Measurements from ENCODE around the gene NRCAM. TPM values are rescaled to one million over a fixed set of nuclear protein-coding genes. Genes with fewer than 3 reads are reported as not detected.

NRCAM gene
- total and polyA plus RNA-seq, 10 of the 15 experiments (the other 5 are each of a cell fraction or from before 2014, with no cell fraction given) = 0.30 to 2.0 (median 1.0) TPM

- Histone ChIP-seq H3K9ac (ENCODE audit: control insufficient read depth, insufficient read depth, low read length) (no peak overlapping the region), H3K4me1 (ENCODE audit: control insufficient read depth, insufficient read depth, low read length) (no peaks in the 10 kb centered on the region), H3K27me3 (replicated peaks in 1 of 2; ENCODE audit: control insufficient read depth in 2 of 2, insufficient read depth in 2 of 2, low read length in 1 of 2) (no peaks in the 10 kb centered on the region), H3K36me3 (ENCODE audit: control insufficient read depth in 2 of 2, insufficient read depth in 2 of 2, low read length in 1 of 2) (no peaks in the 10 kb centered on the region), H3K9me3 (replicated peaks; ENCODE audit: control insufficient read depth, insufficient read depth, low read length) (no peaks in the 10 kb centered on the region), H3K4me2 (ENCODE audit: control insufficient read depth, insufficient read depth) (no peak overlapping the region), H3K79me2 (ENCODE audit: control insufficient read depth, insufficient read depth, low read length) (no peaks in the 10 kb centered on the region), H3K27ac (ENCODE audit: control insufficient read depth, insufficient read depth) (no peak overlapping the region), H4K20me1 (ENCODE audit: control insufficient read depth, insufficient read depth) (no peaks in the 10 kb centered on the region), H3K4me3 (no peak overlapping the region), H2AFZ (ENCODE audit: control insufficient read depth, low read depth, low read length) (no peak overlapping the region)
- intact Hi-C loops (cut with micrococcal nuclease; ENCODE audit: unreplicated experiment) = no loop called here
- no peak for TF ChIP-seq IKZF1 (conservative IDR thresholded peaks at IDR 0.05)
- no peak for TF ChIP-seq CBX3 (IDR thresholded peaks at IDR 0.05; ENCODE audit: borderline replicate concordance, low read depth)
- no peak for TF ChIP-seq CBX5 (IDR thresholded peaks at IDR 0.05; ENCODE audit: low read depth)
- TF ChIP-seq NFYB (IDR thresholded peaks at IDR 0.05; ENCODE audit: insufficient read depth, low read depth, low read length) = no peak
- TF ChIP-seq SREBF1 (IDR thresholded peaks at IDR 0.05; ENCODE audit: low read length) = no peak
- TF ChIP-seq RELA (IDR thresholded peaks at IDR 0.05; ENCODE audit: borderline replicate concordance, partially characterized antibody) = no peak
- no peak for TF ChIP-seq YBX1 (IDR thresholded peaks at IDR 0.05)
- TF ChIP-seq POLR2A (IDR thresholded peaks at IDR 0.05; ENCODE audit: low read depth, low read length) = no peak
- TF ChIP-seq ZNF592 (IDR thresholded peaks at IDR 0.05) = no peak
- TF ChIP-seq KDM1A (IDR thresholded peaks at IDR 0.05; ENCODE audit: borderline replicate concordance) = no peak
- TF ChIP-seq CBFB (IDR thresholded peaks at IDR 0.05; ENCODE audit: low read depth) = no peak
- ATAC-seq (no peak), DNase-seq (ENCODE audit: low read depth, low spot score) (no peak), FAIRE-seq (no peak)
- ChIA-PET CTCF (interaction anchor here (0.8 to 1.4 kb wide), 3 partner anchors 16 to 336 kb away, joined by 3 to 4 read pairs (median 4); no protein-coding TSS in a partner anchor), POLR2A (no interaction called here), RAD21 (ENCODE audit: unreplicated experiment) (interaction anchor here (1.6 kb wide), 1 partner anchor 330 kb away, joined by 3 read pairs; no protein-coding TSS in a partner anchor), SMC1A (ENCODE audit: uncharacterized antibody, unreplicated experiment) (interaction anchor here (0.7 kb wide), 1 partner anchor 23 kb away, joined by 3 read pairs; no protein-coding TSS in a partner anchor)
- BruUV-seq (replicated peaks) = no TSS peak
- WGBS (ENCODE audit: insufficient coverage, insufficient replicate concordance, low lambda C conversion rate, missing lambda C conversion rate) = 54% methylated on average over 7 of the region's 7 CpGs
- in situ Hi-C loops (cut with MboI) = no loop called here
Measured at GRCh38 chr7:108167460-108167859, 288.8 kb downstream of the NRCAM start.
